Measurements from ENCODE around the gene ANKRD42. TPM values are rescaled to one million over a fixed set of nuclear protein-coding genes. Genes with fewer than 3 reads are reported as not detected.

The ANKRD42 gene
- total RNA-seq, 1 experiment from 2014 or later = 2.6 TPM

Small RNA genes within 50 kb of the gene (small RNA-seq; reads per million reads assigned to genes)
- 0 reads per million in 2 experiments for gene AP000873.5

Other genes with a start within 250 kb of the ANKRD42 start
- 3.6 and 4.7 TPM in 2 replicates for gene RAB30, start 121.8 kb upstream of the ANKRD42 start, total RNA-seq (2014; rRNA removed; shearing (Covaris generic))
- gene PCF11, start 36.6 kb upstream of the ANKRD42 start, total RNA-seq (2014; rRNA removed; shearing (Covaris generic)) = 20.1 and 24.6 TPM in 2 replicates
- 46.9 and 47.2 TPM in 2 replicates for gene CCDC90B, start 92.7 kb downstream of the ANKRD42 start, total RNA-seq (2014; rRNA removed; shearing (Covaris generic))

Measured in SK-MEL-5 (cell line).